Ishikawa (cell line): Measurements from ENCODE around the gene GRIPAP1.

ENCODE experiments used
- CEBPB ChIP-seq: IDR thresholded peaks from 2 replicates; pipeline ENCODE4 v1.6.1; 2012
- CREB1 ChIP-seq: IDR thresholded peaks from 2 replicates; pipeline ENCODE4 v1.6.1; 2012; ENCODE audit warnings: low read depth
- EGR1 ChIP-seq: IDR thresholded peaks from 2 replicates; pipeline ENCODE4 v1.6.1; 2012
- EP300 ChIP-seq: IDR thresholded peaks from 2 replicates; pipeline ENCODE4 v1.6.1; 2012; ENCODE audit warnings: borderline replicate concordance
- FOXM1 ChIP-seq: IDR thresholded peaks from 2 replicates; pipeline ENCODE4 v1.6.1; 2012; ENCODE audit warnings: low read depth, borderline replicate concordance
- NFIC ChIP-seq: IDR thresholded peaks from 2 replicates; pipeline ENCODE4 v1.6.1; 2012
- RAD21 ChIP-seq: IDR thresholded peaks from 2 replicates; pipeline ENCODE4 v1.6.1; 2012; ENCODE audit warnings: low read depth
- TAF1 ChIP-seq: IDR thresholded peaks from 2 replicates; pipeline ENCODE4 v1.6.1; 2012; ENCODE audit warnings: low read depth, mild to moderate bottlenecking
- TCF12 ChIP-seq: IDR thresholded peaks from 2 replicates; pipeline ENCODE4 v1.6.1; 2012; ENCODE audit warnings: low read depth
- TEAD4 ChIP-seq: IDR thresholded peaks from 2 replicates; pipeline ENCODE4 v1.6.1; 2012
- YY1 ChIP-seq: IDR thresholded peaks from 2 replicates; pipeline ENCODE4 v1.6.1; 2012; ENCODE audit warnings: low read depth
- ZBTB7A ChIP-seq: IDR thresholded peaks from 2 replicates; pipeline ENCODE4 v1.6.1; 2012; ENCODE audit warnings: low read depth
- TF ChIP-seq, protein P1 (sequence below): IDR thresholded peaks from 2 replicates; pipeline ENCODE4 v1.6.1; 2012
- TF ChIP-seq, protein P2 (sequence below): IDR thresholded peaks from 2 replicates; pipeline ENCODE4 v1.6.1; 2012
- TF ChIP-seq, protein P3 (sequence below): IDR thresholded peaks from 2 replicates; pipeline ENCODE4 v1.6.1; 2012; ENCODE audit warnings: low read depth, mild to moderate bottlenecking

GRIPAP1 gene

DNA sequence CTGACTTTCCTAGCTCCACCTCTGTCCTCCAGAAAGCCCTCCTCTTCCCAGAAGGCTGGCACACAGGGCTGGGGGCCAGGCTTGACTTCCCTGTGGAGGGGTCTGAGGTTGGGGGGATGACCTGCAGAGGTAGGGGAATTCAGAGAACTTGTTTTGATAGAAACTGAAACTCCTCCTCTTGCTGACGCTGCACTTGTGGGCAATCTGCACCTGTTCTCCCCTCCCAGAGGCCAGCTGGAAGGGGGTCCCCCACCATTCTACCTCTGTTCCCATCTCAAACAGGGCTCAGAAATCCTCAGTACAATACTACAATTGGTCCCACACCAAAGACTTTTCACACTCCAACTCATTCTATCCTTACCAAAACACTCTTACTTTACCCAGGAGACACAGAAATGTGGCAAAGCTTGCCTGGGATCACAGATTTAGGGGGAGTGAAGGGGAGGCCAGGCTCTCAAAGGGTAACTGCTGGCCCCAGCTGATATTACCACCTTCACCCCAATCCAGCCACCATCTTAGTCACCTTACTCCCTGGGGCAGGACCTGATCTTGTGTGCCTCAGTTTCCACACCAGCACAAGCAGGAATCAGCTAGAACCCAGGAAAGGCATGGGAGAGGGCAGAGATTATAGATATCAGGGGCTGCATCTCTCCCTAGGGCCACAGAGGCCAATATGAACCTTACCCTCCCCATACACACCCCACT is 63.2 kb downstream of the GRIPAP1 start:
- TF ChIP-seq ZBTB7A (no peak), TEAD4 (no peak), TAF1 (no peak), NFIC (no peak), FOXM1 (no peak)
- TF ChIP-seq, protein P1, sequence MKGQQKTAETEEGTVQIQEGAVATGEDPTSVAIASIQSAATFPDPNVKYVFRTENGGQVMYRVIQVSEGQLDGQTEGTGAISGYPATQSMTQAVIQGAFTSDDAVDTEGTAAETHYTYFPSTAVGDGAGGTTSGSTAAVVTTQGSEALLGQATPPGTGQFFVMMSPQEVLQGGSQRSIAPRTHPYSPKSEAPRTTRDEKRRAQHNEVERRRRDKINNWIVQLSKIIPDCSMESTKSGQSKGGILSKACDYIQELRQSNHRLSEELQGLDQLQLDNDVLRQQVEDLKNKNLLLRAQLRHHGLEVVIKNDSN = no peak

DNA sequence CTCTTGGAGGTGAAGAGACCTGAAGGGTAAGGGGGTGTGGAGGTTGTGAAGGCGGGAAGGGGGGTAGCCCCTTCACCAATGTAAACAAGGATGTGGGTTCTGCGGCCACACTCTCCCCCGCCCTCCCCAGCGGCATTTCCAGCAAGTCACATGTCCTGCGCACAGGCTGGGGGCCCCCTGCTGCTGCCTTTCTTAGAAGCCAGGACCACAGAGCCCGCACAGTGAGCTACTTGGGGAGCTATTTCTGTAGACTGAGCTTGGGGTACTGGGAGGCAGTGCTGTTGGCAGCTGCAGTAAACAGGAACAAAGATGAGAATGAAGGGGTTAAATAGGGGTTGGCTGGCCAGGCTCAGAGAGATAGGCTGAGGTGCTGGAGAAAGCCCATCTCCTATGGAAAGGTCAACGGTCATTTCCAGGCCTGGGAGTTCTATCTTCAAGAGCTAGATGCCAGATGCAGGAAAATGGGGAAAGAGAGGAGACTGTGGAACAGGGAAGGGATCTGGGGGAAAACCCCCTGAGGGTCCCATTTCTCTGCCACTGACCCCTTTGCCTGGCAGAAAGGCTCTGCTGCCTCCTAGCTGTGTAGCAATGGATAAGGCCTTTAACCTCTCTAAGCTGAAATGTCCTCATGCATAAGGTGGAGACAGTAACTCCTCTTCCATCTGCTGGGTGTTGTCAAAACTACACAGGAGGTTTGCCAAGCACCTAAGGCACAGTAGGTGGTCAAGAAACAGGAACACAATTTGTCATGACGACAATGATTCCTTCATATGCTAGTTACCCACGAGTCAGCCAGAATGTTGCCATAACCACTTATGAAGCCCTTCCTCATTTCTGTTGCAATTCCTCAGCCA is 64.8 kb downstream of the GRIPAP1 start:
- TF ChIP-seq FOXM1 = no peak

DNA sequence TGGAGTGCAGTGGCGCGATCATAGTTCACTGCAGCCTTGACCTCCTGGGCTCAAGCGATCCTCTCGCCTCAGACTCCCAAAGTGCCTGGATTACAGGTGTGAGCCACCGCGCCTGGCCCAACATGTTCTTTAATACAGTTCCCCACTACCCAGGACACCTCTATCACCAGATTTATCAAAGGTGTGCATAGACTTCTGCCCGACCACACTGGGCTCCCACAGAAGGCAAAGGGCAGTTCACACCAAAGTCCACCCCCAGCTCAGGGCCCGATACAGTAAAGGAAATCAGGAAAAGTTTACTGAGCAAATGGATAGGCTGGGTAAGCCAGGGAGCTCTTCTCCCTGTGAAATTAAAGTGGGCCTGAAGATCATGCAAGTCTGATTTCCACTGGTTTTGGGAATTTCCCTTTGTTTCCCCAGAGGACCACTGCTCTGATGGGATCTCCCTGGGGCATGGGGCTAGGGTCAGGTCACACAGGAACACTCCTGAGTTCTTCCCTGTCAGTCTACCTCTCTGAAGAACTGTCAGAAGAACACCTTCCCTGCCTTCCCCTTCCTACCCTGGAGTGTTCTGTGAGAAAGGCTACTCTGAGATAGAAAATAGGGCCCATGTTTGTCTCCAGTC is 65.5 kb downstream of the GRIPAP1 start:
- TF ChIP-seq FOXM1 = no peak
- no peak for TF ChIP-seq CREB1
- no peak for TF ChIP-seq ZBTB7A
- no peak for TF ChIP-seq EP300
- TF ChIP-seq, protein P2, sequence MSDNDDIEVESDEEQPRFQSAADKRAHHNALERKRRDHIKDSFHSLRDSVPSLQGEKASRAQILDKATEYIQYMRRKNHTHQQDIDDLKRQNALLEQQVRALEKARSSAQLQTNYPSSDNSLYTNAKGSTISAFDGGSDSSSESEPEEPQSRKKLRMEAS = no peak
- no peak for TF ChIP-seq RAD21
- no peak for TF ChIP-seq TCF12
- no peak for TF ChIP-seq TAF1
- TF ChIP-seq YY1 = no peak
- no peak for TF ChIP-seq NFIC
- TF ChIP-seq, protein P3, sequence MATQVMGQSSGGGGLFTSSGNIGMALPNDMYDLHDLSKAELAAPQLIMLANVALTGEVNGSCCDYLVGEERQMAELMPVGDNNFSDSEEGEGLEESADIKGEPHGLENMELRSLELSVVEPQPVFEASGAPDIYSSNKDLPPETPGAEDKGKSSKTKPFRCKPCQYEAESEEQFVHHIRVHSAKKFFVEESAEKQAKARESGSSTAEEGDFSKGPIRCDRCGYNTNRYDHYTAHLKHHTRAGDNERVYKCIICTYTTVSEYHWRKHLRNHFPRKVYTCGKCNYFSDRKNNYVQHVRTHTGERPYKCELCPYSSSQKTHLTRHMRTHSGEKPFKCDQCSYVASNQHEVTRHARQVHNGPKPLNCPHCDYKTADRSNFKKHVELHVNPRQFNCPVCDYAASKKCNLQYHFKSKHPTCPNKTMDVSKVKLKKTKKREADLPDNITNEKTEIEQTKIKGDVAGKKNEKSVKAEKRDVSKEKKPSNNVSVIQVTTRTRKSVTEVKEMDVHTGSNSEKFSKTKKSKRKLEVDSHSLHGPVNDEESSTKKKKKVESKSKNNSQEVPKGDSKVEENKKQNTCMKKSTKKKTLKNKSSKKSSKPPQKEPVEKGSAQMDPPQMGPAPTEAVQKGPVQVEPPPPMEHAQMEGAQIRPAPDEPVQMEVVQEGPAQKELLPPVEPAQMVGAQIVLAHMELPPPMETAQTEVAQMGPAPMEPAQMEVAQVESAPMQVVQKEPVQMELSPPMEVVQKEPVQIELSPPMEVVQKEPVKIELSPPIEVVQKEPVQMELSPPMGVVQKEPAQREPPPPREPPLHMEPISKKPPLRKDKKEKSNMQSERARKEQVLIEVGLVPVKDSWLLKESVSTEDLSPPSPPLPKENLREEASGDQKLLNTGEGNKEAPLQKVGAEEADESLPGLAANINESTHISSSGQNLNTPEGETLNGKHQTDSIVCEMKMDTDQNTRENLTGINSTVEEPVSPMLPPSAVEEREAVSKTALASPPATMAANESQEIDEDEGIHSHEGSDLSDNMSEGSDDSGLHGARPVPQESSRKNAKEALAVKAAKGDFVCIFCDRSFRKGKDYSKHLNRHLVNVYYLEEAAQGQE = no peak
- no peak for TF ChIP-seq EGR1
- no peak for TF ChIP-seq TEAD4
- TF ChIP-seq, protein P1 = no peak

DNA sequence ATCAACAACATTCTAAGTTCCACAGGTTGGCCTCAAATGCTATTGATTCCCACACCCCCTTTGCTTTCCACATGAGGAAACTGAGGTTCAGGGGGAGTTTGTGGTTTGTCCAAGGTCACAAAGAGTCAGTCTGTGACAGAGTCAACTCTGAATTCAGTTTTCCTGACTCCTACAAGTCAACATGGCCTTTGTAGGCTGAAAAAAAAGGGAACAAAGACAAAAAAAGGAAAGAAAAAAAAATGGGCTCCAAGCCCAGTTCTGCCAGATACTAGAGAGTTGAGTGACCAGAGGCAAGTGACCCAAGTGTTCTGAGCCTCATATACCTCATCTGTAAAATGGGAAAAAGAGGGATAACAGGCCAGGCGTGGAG is 66.8 kb downstream of the GRIPAP1 start:
- TF ChIP-seq EGR1 = no peak
- TF ChIP-seq FOXM1 = no peak
- TF ChIP-seq ZBTB7A = no peak
- no peak for TF ChIP-seq TEAD4
- TF ChIP-seq, protein P2 = no peak

DNA sequence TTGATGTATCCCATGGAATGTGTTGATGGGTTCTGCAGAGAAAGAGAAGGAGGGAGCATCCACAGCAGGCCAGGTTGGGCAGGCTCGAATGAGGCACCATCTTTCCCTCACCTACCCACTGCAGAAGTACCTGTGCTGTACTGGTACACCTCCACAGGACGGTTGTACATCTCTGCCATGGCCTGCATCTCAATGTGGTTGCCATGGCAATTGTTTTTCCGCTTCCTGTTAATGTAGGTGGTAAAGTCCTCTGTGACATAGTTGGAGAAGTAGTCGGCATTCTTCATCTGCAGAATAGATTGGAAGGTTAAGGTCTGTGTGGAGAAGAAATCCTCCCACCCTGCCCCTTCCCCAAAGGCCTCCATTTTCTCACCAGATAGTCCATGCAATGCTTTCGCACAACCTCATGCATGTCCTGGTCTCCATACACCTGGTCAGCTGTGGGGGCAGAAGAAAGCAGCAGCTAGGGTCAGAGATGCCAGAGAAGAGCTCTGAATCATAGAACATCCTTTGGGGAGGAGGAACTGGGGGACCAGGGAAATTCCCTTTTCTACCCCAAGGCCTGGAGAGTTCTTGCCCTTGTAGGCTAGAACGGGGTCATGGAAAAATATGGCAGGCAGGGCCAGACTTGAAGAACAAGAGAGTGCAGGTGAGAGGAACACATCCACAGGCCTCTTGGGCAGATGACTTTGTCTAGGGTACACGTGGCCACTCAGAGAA is 67.3 kb downstream of the GRIPAP1 start:
- TF ChIP-seq CREB1 = no peak
- no peak for TF ChIP-seq TEAD4
- TF ChIP-seq YY1 = no peak
- TF ChIP-seq, protein P1 = no peak
- TF ChIP-seq TCF12 = no peak
- TF ChIP-seq, protein P3 = no peak
- TF ChIP-seq TAF1 = no peak
- TF ChIP-seq FOXM1 = no peak
- TF ChIP-seq RAD21 = no peak
- TF ChIP-seq EGR1 = no peak
- no peak for TF ChIP-seq CEBPB
- TF ChIP-seq ZBTB7A = no peak
- no peak for TF ChIP-seq NFIC
- TF ChIP-seq, protein P2 = no peak
- no peak for TF ChIP-seq EP300
